ENCODE results near the gene RCBTB1.

- TF ChIP-seq, protein P1, sequence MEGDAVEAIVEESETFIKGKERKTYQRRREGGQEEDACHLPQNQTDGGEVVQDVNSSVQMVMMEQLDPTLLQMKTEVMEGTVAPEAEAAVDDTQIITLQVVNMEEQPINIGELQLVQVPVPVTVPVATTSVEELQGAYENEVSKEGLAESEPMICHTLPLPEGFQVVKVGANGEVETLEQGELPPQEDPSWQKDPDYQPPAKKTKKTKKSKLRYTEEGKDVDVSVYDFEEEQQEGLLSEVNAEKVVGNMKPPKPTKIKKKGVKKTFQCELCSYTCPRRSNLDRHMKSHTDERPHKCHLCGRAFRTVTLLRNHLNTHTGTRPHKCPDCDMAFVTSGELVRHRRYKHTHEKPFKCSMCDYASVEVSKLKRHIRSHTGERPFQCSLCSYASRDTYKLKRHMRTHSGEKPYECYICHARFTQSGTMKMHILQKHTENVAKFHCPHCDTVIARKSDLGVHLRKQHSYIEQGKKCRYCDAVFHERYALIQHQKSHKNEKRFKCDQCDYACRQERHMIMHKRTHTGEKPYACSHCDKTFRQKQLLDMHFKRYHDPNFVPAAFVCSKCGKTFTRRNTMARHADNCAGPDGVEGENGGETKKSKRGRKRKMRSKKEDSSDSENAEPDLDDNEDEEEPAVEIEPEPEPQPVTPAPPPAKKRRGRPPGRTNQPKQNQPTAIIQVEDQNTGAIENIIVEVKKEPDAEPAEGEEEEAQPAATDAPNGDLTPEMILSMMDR (IDR thresholded peaks at IDR 0.05): no peak
- TF ChIP-seq POLR2A (IDR thresholded peaks at IDR 0.05): no peak
These were observed 57.2 kb downstream of the RCBTB1 start for GRCh38 chr13:49528161-49528560.
